HFFc6 (cell line): ENCODE measurements around the gene LPIN2. TPM values are rescaled to one million over a fixed set of nuclear protein-coding genes. Genes with fewer than 3 reads are reported as not detected.
A peak's percentile ranks its signal among the peaks of the same experiment; 100 is the strongest.
"Not testable (repeated sequence)": the region's sequence is repeated elsewhere in the genome, so short reads cannot be mapped to it uniquely, and the experiment has no call there.

Experiments
- DNase-seq: peaks from one replicate; pipeline ENCODE4 v3.0.0-alpha.2; 2018
- H3K27ac Mint-ChIP-seq: 2 replicates; pipeline ENCODE4 v1.8.0; 2020; ENCODE audit warnings: mild to moderate bottlenecking, mixed read lengths
- H3K27me3 Mint-ChIP-seq: 2 replicates; pipeline ENCODE4 v1.8.0; 2021; ENCODE audit warnings: mild to moderate bottlenecking, moderate library complexity, mixed read lengths; ENCODE audit not compliant: insufficient read depth
- H3K36me3 Mint-ChIP-seq: 2 replicates; pipeline ENCODE4 v1.8.0; 2021; ENCODE audit warnings: low read depth, mixed read lengths
- H3K4me1 Mint-ChIP-seq: 2 replicates; pipeline ENCODE4 v1.8.0; 2020; ENCODE audit warnings: low read depth, mixed read lengths
- H3K4me3 Mint-ChIP-seq: 2 replicates; pipeline ENCODE4 v1.8.0; 2020; ENCODE audit warnings: mild to moderate bottlenecking, moderate library complexity, mixed read lengths
- H3K9me3 Mint-ChIP-seq: 2 replicates; pipeline ENCODE4 v1.8.0; 2020; ENCODE audit warnings: mild to moderate bottlenecking, mixed read lengths
- total RNA-seq, 6 experiments: library from RNA; stranded (reverse); fragmentation: NEBNext Ultra II Directional; extraction: Animal tissue kit (Norgen Biotek cat#: 25700); gene quantifications; 2 replicates in 1 of 6; 3 replicates in 5 of 6; pipeline ENCODE4 v1.2.3, GENCODE V29; 2021
- TF ChIP-seq, protein P1 (sequence below): fragments of 200-600 bp; sonication (generic); IDR thresholded peaks from 2 replicates; pipeline ENCODE4 v1.5.0; 2021; ENCODE audit warnings: antibody characterized with exemption, mild to moderate bottlenecking

LPIN2 gene
- total RNA-seq, 6 experiments from 2014 or later: 24.6 to 27.7 (median 26.3) TPM

DNA sequence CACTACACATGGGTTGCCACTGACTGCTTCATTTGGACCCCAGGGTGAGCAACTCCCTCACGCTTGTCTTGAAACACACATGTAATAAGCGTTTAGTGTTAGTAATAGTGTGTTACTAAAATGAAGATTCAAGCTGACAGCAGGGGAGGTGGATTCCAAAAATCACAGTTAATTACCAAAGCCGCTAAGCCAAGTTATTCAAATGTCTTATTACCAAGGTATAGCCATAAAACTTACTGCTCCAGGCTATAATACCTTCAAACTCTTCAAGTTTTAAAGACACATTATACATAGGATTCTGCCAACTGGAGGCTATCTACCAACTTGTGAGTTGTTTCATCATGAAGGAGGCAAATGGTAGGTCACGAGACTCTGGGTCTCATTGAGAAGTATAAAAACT is 2.9 kb downstream of the LPIN2 start:
- DNase-seq: no peak
- H3K27ac Mint-ChIP-seq: peak overlapping the region; percentile 63
- H3K4me3 Mint-ChIP-seq: peak overlapping the region; percentile 44
- H3K36me3 Mint-ChIP-seq: peaks cover 44% of the 10 kb centered on the region
- H3K9me3 Mint-ChIP-seq: no peaks in the 10 kb centered on the region
- no peaks in the 10 kb centered on the region for H3K27me3 Mint-ChIP-seq
- H3K4me1 Mint-ChIP-seq: peaks cover 56% of the 10 kb centered on the region
- TF ChIP-seq, protein P1, sequence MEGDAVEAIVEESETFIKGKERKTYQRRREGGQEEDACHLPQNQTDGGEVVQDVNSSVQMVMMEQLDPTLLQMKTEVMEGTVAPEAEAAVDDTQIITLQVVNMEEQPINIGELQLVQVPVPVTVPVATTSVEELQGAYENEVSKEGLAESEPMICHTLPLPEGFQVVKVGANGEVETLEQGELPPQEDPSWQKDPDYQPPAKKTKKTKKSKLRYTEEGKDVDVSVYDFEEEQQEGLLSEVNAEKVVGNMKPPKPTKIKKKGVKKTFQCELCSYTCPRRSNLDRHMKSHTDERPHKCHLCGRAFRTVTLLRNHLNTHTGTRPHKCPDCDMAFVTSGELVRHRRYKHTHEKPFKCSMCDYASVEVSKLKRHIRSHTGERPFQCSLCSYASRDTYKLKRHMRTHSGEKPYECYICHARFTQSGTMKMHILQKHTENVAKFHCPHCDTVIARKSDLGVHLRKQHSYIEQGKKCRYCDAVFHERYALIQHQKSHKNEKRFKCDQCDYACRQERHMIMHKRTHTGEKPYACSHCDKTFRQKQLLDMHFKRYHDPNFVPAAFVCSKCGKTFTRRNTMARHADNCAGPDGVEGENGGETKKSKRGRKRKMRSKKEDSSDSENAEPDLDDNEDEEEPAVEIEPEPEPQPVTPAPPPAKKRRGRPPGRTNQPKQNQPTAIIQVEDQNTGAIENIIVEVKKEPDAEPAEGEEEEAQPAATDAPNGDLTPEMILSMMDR: no peak

DNA sequence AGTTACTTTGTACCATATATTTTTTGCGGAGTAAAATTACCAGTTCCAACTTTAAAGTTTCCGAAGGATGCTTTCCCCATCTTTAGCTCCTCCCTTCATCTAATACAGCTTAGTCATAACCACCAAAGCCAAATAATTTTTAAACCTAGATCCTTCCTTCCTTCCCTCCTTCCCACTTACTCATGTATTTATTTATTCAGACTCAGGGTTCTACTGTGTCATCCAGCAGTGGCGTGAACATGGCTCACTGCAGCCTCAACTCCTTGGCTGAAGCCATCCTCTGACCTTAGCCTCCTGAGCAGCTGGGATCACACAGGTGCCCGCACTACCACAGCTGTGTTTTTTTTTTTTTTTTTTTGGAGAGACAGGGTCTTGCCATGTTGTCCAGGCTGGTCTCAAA is 4.4 kb downstream of the LPIN2 start:
- Mint-ChIP-seq H3K4me1 (peaks cover 46% of the 10 kb centered on the region), H3K4me3 (peak overlapping the region; percentile 54), H3K36me3 (peaks cover 60% of the 10 kb centered on the region)

DNA sequence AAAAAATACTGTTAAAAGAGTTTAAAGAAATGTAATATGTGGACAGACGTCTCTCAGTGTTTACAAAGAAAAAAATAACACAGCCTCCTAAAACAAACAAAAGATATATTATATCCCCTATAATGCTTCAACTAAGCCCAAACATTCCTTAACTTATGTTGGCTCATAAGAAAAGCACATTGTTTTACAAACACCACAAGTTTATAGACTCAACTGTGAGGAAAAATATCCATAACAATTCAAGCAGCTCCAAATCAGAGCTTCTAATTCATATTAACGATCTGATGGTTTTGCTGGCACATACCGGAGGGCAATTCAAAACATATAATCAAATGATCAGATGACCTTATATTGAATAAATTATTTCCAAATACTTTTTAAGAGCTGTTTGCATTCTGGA is 5.5 kb downstream of the LPIN2 start:
- H3K4me3 Mint-ChIP-seq: peak overlapping the region; percentile 39; the same call in 1 of the 2 replicates
- TF ChIP-seq, protein P1: no peak
- no peak for DNase-seq
- H3K27ac Mint-ChIP-seq: peak overlapping the region; percentile 11; the same call in 1 of the 2 replicates
- H3K9me3 Mint-ChIP-seq: peaks cover 8% of the 10 kb centered on the region; the same call in 1 of the 2 replicates
- H3K27me3 Mint-ChIP-seq: no peaks in the 10 kb centered on the region
- peaks cover 50% of the 10 kb centered on the region for H3K4me1 Mint-ChIP-seq
- H3K36me3 Mint-ChIP-seq: peaks cover 70% of the 10 kb centered on the region

More for the DNA sequence above, 4.4 kb downstream of the LPIN2 start:
- TF ChIP-seq, protein P1: no peak
- peaks cover 8% of the 10 kb centered on the region; the same call in 1 of the 2 replicates for H3K9me3 Mint-ChIP-seq
- H3K27me3 Mint-ChIP-seq: no peaks in the 10 kb centered on the region
- peak; percentile 79 for DNase-seq
- H3K27ac Mint-ChIP-seq: peak overlapping the region; percentile 38

DNA sequence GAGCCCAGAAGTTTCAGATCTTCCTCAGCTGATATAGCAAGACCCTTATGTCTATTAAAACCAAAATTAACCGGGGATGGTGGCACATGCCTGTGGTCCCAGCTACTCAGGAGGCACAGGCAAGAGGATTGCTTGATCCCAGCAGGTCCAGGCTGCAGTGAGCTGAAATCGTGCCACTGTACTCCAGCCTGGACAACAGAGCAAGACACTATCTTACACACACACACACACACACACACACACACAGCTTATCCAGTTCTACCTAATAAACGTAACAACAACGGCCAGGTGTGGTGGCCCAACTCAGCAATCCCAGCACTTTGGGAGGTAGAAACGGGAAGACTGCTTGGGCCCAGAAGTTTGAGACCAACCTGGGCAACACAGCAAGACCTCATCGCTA is 7.5 kb downstream of the LPIN2 start:
- no peak overlapping the region for H3K4me3 Mint-ChIP-seq
- TF ChIP-seq, protein P1: no peak

DNA sequence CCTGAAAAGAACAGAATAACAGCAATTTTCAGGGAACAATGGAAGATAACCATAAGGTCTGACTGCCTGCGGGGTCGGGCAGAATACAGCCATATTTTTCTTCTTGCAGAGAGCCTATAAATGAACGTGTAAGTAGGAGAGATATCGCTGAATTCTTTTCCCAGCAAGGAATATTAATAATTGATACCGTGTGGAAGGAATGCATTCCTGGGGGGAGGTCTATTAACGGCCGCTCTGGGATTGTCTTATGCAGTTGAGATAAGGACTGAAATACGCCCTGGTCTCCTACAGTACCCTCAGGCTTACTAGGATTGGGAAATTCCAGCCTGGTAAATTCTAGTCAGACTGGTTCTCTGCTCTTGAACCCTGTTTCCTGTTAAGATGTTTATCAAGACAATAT is 9.2 kb downstream of the LPIN2 start:
- not testable (repeated sequence) for DNase-seq, H3K27me3 Mint-ChIP-seq, H3K27ac Mint-ChIP-seq, H3K4me3 Mint-ChIP-seq
- Mint-ChIP-seq H3K36me3 (peaks cover 70% of the 10 kb centered on the region), H3K4me1 (peaks cover 48% of the 10 kb centered on the region), H3K9me3 (peaks cover 13% of the 10 kb centered on the region; the same call in 1 of the 2 replicates)

More for the DNA sequence above, 7.5 kb downstream of the LPIN2 start:
- Mint-ChIP-seq H3K36me3 (peaks cover 74% of the 10 kb centered on the region), H3K27ac (no peak overlapping the region; the same call in 1 of the 2 replicates), H3K27me3 (no peaks in the 10 kb centered on the region), H3K9me3 (peaks cover 13% of the 10 kb centered on the region; the same call in 1 of the 2 replicates), H3K4me1 (peaks cover 46% of the 10 kb centered on the region)
- DNase-seq: no peak

DNA sequence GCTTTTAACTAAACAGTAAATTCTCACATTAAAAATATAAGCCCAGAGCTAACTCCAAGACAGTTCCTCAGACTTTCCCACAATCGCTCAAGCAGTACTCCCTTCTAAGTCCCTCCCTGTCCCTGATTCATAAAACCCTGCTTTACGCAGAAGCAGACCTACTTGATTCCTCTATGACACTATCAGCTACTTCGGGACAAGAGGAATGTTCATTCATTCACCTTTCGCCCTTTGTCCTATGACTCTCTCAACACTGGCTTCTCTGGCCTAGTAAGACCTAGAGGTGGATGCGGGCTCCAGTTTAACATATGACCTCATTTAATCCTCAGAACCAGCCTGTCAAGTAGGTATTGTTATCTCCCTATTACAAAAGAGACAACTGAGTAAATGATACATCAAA is 10.2 kb downstream of the LPIN2 start:
- H3K27ac Mint-ChIP-seq: peak overlapping the region; percentile 48; the same call in 1 of the 2 replicates
- H3K4me3 Mint-ChIP-seq: no peak overlapping the region
- TF ChIP-seq, protein P1: no peak
- no peaks in the 10 kb centered on the region for H3K27me3 Mint-ChIP-seq
- H3K9me3 Mint-ChIP-seq: peaks cover 13% of the 10 kb centered on the region; the same call in 1 of the 2 replicates
- no peak for DNase-seq
- peaks cover 67% of the 10 kb centered on the region for H3K36me3 Mint-ChIP-seq
- H3K4me1 Mint-ChIP-seq: peaks cover 48% of the 10 kb centered on the region
